OCI-LY1 (cell line): ENCODE measurements around the gene RUSF1.
"Not testable (repeated sequence)": the region's sequence is repeated elsewhere in the genome, so short reads cannot be mapped to it uniquely, and the experiment has no call there.

ENCODE experiments used
- H2AFZ ChIP-seq: fragments of 200-600 bp; sonication (generic), shearing (Covaris generic); 2 replicates; pipeline ENCODE4 v1.6.0; 2014; ENCODE audit warnings: antibody characterized with exemption, mild to moderate bottlenecking, low read length
- H3F3A ChIP-seq: fragments of 200-600 bp; sonication (generic), shearing (Covaris generic); 2 replicates; pipeline ENCODE4 v1.6.0; 2014; ENCODE audit warnings: mild to moderate bottlenecking, antibody characterized with exemption, low read length, moderate library complexity; ENCODE audit not compliant: insufficient read depth
- H3K27ac ChIP-seq: fragments of 200-600 bp; sonication (generic); 2 replicates; pipeline ENCODE4 v1.5.1; 2014; ENCODE audit warnings: low read length, mixed run types, mild to moderate bottlenecking, low read depth; ENCODE audit not compliant: poor library complexity, severe bottlenecking
- H3K27me3 ChIP-seq: fragments of 200-600 bp; sonication (generic); 2 replicates; pipeline ENCODE4 v1.6.0; 2014; ENCODE audit warnings: antibody characterized with exemption, mild to moderate bottlenecking, low read length, moderate library complexity; ENCODE audit not compliant: insufficient read depth
- H3K36me3 ChIP-seq: fragments of 200-600 bp; sonication (generic); 2 replicates; pipeline ENCODE4 v1.6.1; 2014; ENCODE audit warnings: mild to moderate bottlenecking, antibody characterized with exemption, low read length, moderate library complexity, mixed read lengths; ENCODE audit not compliant: insufficient read depth
- H3K4me1 ChIP-seq: fragments of 200-600 bp; sonication (generic); 2 replicates; pipeline ENCODE4 v1.5.1; 2014; ENCODE audit warnings: mild to moderate bottlenecking, low read length, moderate library complexity; ENCODE audit not compliant: insufficient read depth, severe bottlenecking
- H3K4me2 ChIP-seq: fragments of 200-600 bp; sonication (generic), shearing (Covaris generic); 2 replicates; pipeline ENCODE4 v1.6.1; 2014; ENCODE audit warnings: low read length
- H3K4me3 ChIP-seq: fragments of 200-600 bp; sonication (generic); 2 replicates; pipeline ENCODE4 v1.5.1; 2014; ENCODE audit warnings: low read length, low read depth, mild to moderate bottlenecking, mixed read lengths; ENCODE audit not compliant: poor library complexity, severe bottlenecking
- H3K79me2 ChIP-seq: fragments of 200-600 bp; shearing (Covaris generic); 2 replicates; pipeline ENCODE4 v1.6.1; 2016; ENCODE audit warnings: mixed run types, low read length, mixed read lengths; ENCODE audit not compliant: insufficient read depth
- H3K9ac ChIP-seq: fragments of 200-600 bp; sonication (generic), shearing (Covaris generic); 2 replicates; pipeline ENCODE4 v1.6.1; 2014; ENCODE audit warnings: mild to moderate bottlenecking, low read length, mixed read lengths
- H3K9me2 ChIP-seq: fragments of 200-600 bp; sonication (generic), shearing (Covaris generic); 2 replicates; pipeline ENCODE4 v1.6.1; 2014; ENCODE audit warnings: low read depth, mild to moderate bottlenecking, low read length, mixed read lengths
- H3K9me3 ChIP-seq: fragments of 200-600 bp; shearing (Covaris generic); 2 replicates; pipeline ENCODE4 v1.6.1; 2014; ENCODE audit warnings: low read length, mixed read lengths
- H4K20me1 ChIP-seq: fragments of 200-600 bp; sonication (generic), shearing (Covaris generic); 2 replicates; pipeline ENCODE4 v1.6.0; 2016; ENCODE audit warnings: mild to moderate bottlenecking, low read length; ENCODE audit not compliant: insufficient read depth
- EZH2 ChIP-seq: fragments of 200-600 bp; sonication (generic), shearing (Covaris generic); IDR thresholded peaks from 2 replicates; pipeline ENCODE4 v1.8.0; 2017; ENCODE audit warnings: borderline replicate concordance, mixed run types, mild to moderate bottlenecking, antibody characterized with exemption, low read length, moderate library complexity, mixed read lengths
- TF ChIP-seq, protein P1 (sequence below): fragments of 200-600 bp; sonication (generic), shearing (Covaris generic); IDR thresholded peaks from 2 replicates; pipeline ENCODE4 v1.5.1; 2017; ENCODE audit warnings: mild to moderate bottlenecking, antibody characterized with exemption, low read length, moderate library complexity, mixed read lengths

RUSF1 gene

DNA sequence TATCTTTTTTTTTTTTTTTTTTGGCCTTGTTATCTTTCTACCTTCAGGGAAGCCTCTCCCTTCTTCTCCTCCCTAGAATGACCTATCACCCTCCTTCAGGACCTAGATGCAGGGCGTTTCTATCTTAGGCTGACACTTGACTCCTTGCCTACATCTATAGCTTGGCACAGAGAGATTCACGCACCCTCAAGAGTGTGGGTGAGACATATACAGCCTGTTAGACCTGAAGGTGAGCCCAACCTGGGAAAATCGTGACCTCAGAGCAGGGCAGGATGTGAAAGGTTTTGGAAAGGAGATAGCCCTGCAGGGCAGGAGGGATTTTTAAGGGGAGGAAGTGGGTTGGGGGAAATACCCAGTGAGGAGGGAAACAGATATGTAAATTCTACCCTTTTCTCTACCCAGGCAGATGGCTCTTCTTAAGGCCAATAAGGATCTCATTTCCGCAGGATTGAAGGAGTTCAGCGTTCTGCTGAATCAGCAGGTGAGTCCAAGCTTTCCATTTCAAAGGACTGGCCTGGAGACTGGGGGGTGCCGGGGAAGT, 19.6 kb upstream of the RUSF1 start, which contains the start of gene AHSP:
AHSP (plus strand) TSS at position 167 of the 541 bp plus-strand sequence; CDS start at position 407, 240 bp downstream.
- no peaks in the 10 kb centered on the region for H3K9me2 ChIP-seq
- H2AFZ ChIP-seq: no peak within 1 kb of the TSS
- H4K20me1 ChIP-seq: no peaks in the 10 kb centered on the region
- no peaks in the 10 kb centered on the region for H3F3A ChIP-seq
- H3K4me3 ChIP-seq: no peak within 1 kb of the TSS
- H3K27ac ChIP-seq: no peak within 1 kb of the TSS
- H3K9me3 ChIP-seq: no peaks in the 10 kb centered on the region
- H3K79me2 ChIP-seq: no peaks in the 10 kb centered on the region
- H3K4me2 ChIP-seq: no peak within 1 kb of the TSS
- no peaks in the 10 kb centered on the region for H3K4me1 ChIP-seq
- TF ChIP-seq, protein P1, sequence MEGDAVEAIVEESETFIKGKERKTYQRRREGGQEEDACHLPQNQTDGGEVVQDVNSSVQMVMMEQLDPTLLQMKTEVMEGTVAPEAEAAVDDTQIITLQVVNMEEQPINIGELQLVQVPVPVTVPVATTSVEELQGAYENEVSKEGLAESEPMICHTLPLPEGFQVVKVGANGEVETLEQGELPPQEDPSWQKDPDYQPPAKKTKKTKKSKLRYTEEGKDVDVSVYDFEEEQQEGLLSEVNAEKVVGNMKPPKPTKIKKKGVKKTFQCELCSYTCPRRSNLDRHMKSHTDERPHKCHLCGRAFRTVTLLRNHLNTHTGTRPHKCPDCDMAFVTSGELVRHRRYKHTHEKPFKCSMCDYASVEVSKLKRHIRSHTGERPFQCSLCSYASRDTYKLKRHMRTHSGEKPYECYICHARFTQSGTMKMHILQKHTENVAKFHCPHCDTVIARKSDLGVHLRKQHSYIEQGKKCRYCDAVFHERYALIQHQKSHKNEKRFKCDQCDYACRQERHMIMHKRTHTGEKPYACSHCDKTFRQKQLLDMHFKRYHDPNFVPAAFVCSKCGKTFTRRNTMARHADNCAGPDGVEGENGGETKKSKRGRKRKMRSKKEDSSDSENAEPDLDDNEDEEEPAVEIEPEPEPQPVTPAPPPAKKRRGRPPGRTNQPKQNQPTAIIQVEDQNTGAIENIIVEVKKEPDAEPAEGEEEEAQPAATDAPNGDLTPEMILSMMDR: no peak
- TF ChIP-seq EZH2: no peak
- no peak within 1 kb of the TSS for H3K9ac ChIP-seq
- no peaks in the 10 kb centered on the region for H3K27me3 ChIP-seq
- H3K36me3 ChIP-seq: no peaks in the 10 kb centered on the region

DNA sequence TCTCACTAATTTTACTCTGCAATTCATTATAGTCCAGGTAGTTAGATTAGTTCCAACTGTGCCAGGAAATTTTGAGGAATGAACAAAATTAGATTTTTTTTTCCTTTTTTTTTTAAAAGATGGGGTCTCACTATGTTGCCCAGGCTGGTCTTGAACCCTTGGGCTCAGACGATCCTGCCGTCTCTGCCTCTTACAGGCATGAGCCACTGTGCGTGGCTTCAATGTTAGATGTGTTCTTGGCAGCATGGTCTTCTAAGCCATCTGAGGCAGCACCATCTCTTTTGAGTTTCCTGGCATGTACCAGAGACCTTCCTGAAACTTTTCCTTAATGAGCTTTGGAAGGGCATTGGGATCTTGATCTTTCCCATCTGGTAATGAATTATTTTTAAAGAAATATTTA, 16.9 kb upstream of the RUSF1 start:
- no peak overlapping the region for H3K27ac ChIP-seq
- H4K20me1 ChIP-seq: no peaks in the 10 kb centered on the region
- no peak for TF ChIP-seq EZH2
- TF ChIP-seq, protein P1: no peak
- H3K4me3 ChIP-seq: no peak overlapping the region
- H3K9me3 ChIP-seq: no peaks in the 10 kb centered on the region
- no peaks in the 10 kb centered on the region for H3K9me2 ChIP-seq
- H2AFZ ChIP-seq: no peak overlapping the region
- 0 out of 2 replicates have a peak, but pooled peaks cover 6% of the 10 kb centered on the region for H3K27me3 ChIP-seq
- no peaks in the 10 kb centered on the region for H3F3A ChIP-seq
- no peaks in the 10 kb centered on the region for H3K4me1 ChIP-seq
- no peak overlapping the region for H3K4me2 ChIP-seq
- no peaks in the 10 kb centered on the region for H3K79me2 ChIP-seq
- H3K36me3 ChIP-seq: no peaks in the 10 kb centered on the region
- H3K9ac ChIP-seq: no peak overlapping the region

DNA sequence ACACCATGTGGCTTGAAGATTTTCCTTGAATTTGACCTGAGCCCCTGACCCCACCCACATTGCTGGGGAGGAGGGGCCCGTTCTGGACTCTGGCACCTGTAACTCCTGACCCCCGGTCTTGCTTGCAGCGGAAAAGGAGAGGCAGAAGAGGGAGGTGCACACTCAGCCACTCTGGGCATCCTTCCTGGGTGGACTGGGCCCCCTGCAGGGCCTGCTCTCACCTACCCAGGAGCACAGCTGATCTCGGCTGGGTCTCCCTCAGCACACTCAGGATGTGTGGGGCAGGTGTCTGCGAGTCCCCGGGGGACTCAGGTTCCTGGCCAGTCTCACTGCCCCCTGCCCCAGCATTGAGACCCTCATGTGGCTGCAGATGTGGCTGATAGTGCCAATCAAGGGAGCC, 15.6 kb upstream of the RUSF1 start:
- not testable (repeated sequence) for H3K4me1 ChIP-seq, H2AFZ ChIP-seq, H3K9ac ChIP-seq, H3K36me3 ChIP-seq, H3K27me3 ChIP-seq, H3K4me2 ChIP-seq, H3K27ac ChIP-seq, H3K79me2 ChIP-seq, H3K9me2 ChIP-seq, H3K4me3 ChIP-seq, H3K9me3 ChIP-seq, H3F3A ChIP-seq, H4K20me1 ChIP-seq

DNA sequence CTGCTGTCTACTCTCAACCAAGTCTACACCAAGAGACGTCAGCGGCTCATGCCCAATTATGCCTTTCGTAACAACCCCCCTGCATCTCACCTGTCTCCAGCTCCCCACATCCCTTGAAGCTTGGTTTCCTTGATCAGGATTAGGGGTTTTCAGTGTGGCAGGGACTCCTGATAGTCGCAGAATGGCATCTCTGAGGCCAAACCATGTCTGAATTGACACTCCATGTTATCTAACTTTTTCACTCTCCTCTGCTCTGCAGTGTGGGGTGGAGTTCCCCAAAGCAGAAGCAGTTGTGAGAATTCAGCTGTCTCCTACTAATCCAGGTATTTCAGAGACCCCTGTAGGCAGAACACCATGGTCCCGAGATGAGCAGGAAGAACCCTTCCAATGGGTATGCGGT, 13.9 kb upstream of the RUSF1 start:
- no peaks in the 10 kb centered on the region for H3K4me1 ChIP-seq
- no peaks in the 10 kb centered on the region for H3F3A ChIP-seq
- no peaks in the 10 kb centered on the region for H3K9me3 ChIP-seq
- TF ChIP-seq, protein P1: no peak
- H3K9me2 ChIP-seq: no peaks in the 10 kb centered on the region
- no peaks in the 10 kb centered on the region for H3K36me3 ChIP-seq
- no peaks in the 10 kb centered on the region for H4K20me1 ChIP-seq
- H3K79me2 ChIP-seq: no peaks in the 10 kb centered on the region
- no peak overlapping the region for H3K4me2 ChIP-seq
- no peak overlapping the region for H3K27ac ChIP-seq
- H2AFZ ChIP-seq: no peak overlapping the region
- no peak overlapping the region for H3K9ac ChIP-seq
- H3K4me3 ChIP-seq: no peak overlapping the region
- H3K27me3 ChIP-seq: 0 out of 2 replicates have a peak, but pooled peaks cover 6% of the 10 kb centered on the region
